Measurements from ENCODE around the gene ZSWIM8. TPM values are rescaled to one million over a fixed set of nuclear protein-coding genes. Genes with fewer than 3 reads are reported as not detected.
A peak's percentile ranks its signal among the peaks of the same experiment; 100 is the strongest.

ZSWIM8 gene
- total RNA-seq, 2 experiments from 2014 or later, result 66.4 to 70.7 TPM

DNA sequence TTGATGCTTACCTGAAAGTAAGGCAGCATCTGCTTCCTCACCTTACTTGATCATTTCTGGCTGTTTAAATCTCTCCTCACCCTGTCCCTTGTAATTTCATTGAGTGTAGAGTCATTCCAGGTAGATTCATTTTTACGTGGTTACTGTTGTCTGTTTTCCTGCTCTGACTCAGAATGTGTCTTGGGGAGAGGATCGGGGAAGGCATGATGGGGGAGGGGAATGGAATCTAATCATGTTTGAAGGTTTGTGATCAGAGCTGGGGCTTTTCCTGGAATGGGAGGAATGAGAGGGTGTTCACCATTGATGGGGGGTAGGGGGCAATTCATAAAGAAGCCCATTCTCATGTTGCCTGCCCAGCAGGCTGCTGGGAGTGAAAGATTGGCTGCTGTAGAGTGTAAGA is 22.5 kb upstream of the ZSWIM8 start:
- H3K36me3 Mint-ChIP-seq (ENCODE audit: low read depth), result peaks cover 93% of the 10 kb centered on the region
- Histone ChIP-seq H3K4me3 (ENCODE audit: low read length) (no peak overlapping the region), H3K27me3 (ENCODE audit: control insufficient read depth in 1 of 2, insufficient read depth in 2 of 2, low read length in 2 of 2) (no peaks in the 10 kb centered on the region), H3K36me3 (ENCODE audit: insufficient read depth, low read length) (peaks cover 86% of the 10 kb centered on the region), H3K4me1 (ENCODE audit: insufficient read depth, low read length) (peaks cover 25% of the 10 kb centered on the region), H3K9me3 (ENCODE audit: control insufficient read depth in 1 of 2, insufficient read depth in 1 of 2, low read length in 2 of 2) (no peaks in the 10 kb centered on the region), H3K27ac (ENCODE audit: low read depth in 1 of 2, low read length in 2 of 2) (no peak overlapping the region)
- POLR2A ChIA-PET, result interaction anchor here (1.4 to 2.0 kb wide), 2 partner anchors 8 to 16 kb away, joined by 4 read pairs; no protein-coding TSS in a partner anchor
- no peak overlapping the region for H3K4me3 Mint-ChIP-seq
- CTCF ChIA-PET, result interaction anchor here (0.6 kb wide), 2 partner anchors 9 to 246 kb away, joined by 3 read pairs; a partner anchor contains a TSS
- H3K9me3 Mint-ChIP-seq, result no peaks in the 10 kb centered on the region
- no peaks in the 10 kb centered on the region for H3K27me3 Mint-ChIP-seq
- H3K27ac Mint-ChIP-seq, result peak overlapping the region; percentile 35
- intact Hi-C loops (cut with DNase I, micrococcal nuclease), result no loop called here
- ATAC-seq (ENCODE audit: poor library complexity) (no peak), DNase-seq (no peak)
- TF ChIP-seq CTCF (IDR thresholded peaks at IDR 0.05), result no peak
- peaks cover 34% of the 10 kb centered on the region for H3K4me1 Mint-ChIP-seq (ENCODE audit: low read depth)

GRCh38 chr10:73763343-73763742 is 22.1 kb upstream of the ZSWIM8 start:
- intact Hi-C loops (cut with DNase I, micrococcal nuclease), result no loop called here
- ChIA-PET CTCF (interaction anchor here (0.6 kb wide), 2 partner anchors 9 to 245 kb away, joined by 3 read pairs; a partner anchor contains a TSS), POLR2A (interaction anchor here (1.4 to 2.0 kb wide), 2 partner anchors 7 to 17 kb away, joined by 4 read pairs; no protein-coding TSS in a partner anchor)
- peaks cover 22% of the 10 kb centered on the region for H3K4me1 ChIP-seq (ENCODE audit: insufficient read depth, low read length)
- H3K9me3 ChIP-seq (ENCODE audit: control insufficient read depth in 1 of 2, insufficient read depth in 1 of 2, low read length in 2 of 2), result no peaks in the 10 kb centered on the region
- Mint-ChIP-seq H3K4me3 (no peak overlapping the region), H3K4me1 (ENCODE audit: low read depth) (peaks cover 32% of the 10 kb centered on the region), H3K27ac (peak overlapping the region; percentile 35), H3K36me3 (ENCODE audit: low read depth) (peaks cover 94% of the 10 kb centered on the region), H3K9me3 (no peaks in the 10 kb centered on the region), H3K27me3 (no peaks in the 10 kb centered on the region)
- H3K27me3 ChIP-seq (ENCODE audit: control insufficient read depth in 1 of 2, insufficient read depth in 2 of 2, low read length in 2 of 2), result no peaks in the 10 kb centered on the region
- peaks cover 88% of the 10 kb centered on the region for H3K36me3 ChIP-seq (ENCODE audit: insufficient read depth, low read length)
- no peak for TF ChIP-seq CTCF (IDR thresholded peaks at IDR 0.05)
- peak; percentile 14 for ATAC-seq (ENCODE audit: poor library complexity)
- no peak overlapping the region for H3K4me3 ChIP-seq (ENCODE audit: low read length)
- H3K27ac ChIP-seq (ENCODE audit: low read depth in 1 of 2, low read length in 2 of 2), result no peak overlapping the region
- peak in 3 of 14 experiments; percentile 68 to 78 (median 70) for DNase-seq

GRCh38 chr10:73765066-73765465 is 20.3 kb upstream of the ZSWIM8 start:
- no peak for ATAC-seq (ENCODE audit: poor library complexity)
- H3K9me3 ChIP-seq (ENCODE audit: control insufficient read depth in 1 of 2, insufficient read depth in 1 of 2, low read length in 2 of 2), result no peaks in the 10 kb centered on the region
- Mint-ChIP-seq H3K36me3 (ENCODE audit: low read depth) (peaks cover 93% of the 10 kb centered on the region), H3K4me1 (ENCODE audit: low read depth) (peaks cover 30% of the 10 kb centered on the region), H3K4me3 (no peak overlapping the region), H3K27me3 (no peaks in the 10 kb centered on the region), H3K27ac (no peak overlapping the region), H3K9me3 (no peaks in the 10 kb centered on the region)
- H3K36me3 ChIP-seq (ENCODE audit: insufficient read depth, low read length), result peaks cover 84% of the 10 kb centered on the region
- peaks cover 20% of the 10 kb centered on the region for H3K4me1 ChIP-seq (ENCODE audit: insufficient read depth, low read length)
- DNase-seq, result no peak
- no peak for TF ChIP-seq CTCF (IDR thresholded peaks at IDR 0.05)
- no peak overlapping the region for H3K4me3 ChIP-seq (ENCODE audit: low read length)
- POLR2A ChIA-PET, result interaction anchor here (0.8 to 1.3 kb wide), 2 partner anchors 14 to 76 kb away, joined by 3 to 4 read pairs; no protein-coding TSS in a partner anchor
- no peak overlapping the region for H3K27ac ChIP-seq (ENCODE audit: low read depth in 1 of 2, low read length in 2 of 2)
- intact Hi-C loops (cut with DNase I, micrococcal nuclease), result loop anchor here in 1 of 2 experiments (2.0 kb wide), 1 partner anchor 14 kb away; no protein-coding TSS in a partner anchor
- H3K27me3 ChIP-seq (ENCODE audit: control insufficient read depth in 1 of 2, insufficient read depth in 2 of 2, low read length in 2 of 2), result no peaks in the 10 kb centered on the region
- CTCF ChIA-PET, result interaction anchor here (0.6 kb wide), 1 partner anchor 155 kb away, joined by 3 read pairs; no protein-coding TSS in a partner anchor
